Pulmonary artery endothelial cell (primary cell): Measurements from ENCODE around the gene HOXA10. TPM values are rescaled to one million over a fixed set of nuclear protein-coding genes. Genes with fewer than 3 reads are reported as not detected.

ENCODE experiments used
- DNase-seq: peaks from one replicate; pipeline ENCODE4 v3.0.0-alpha.2; 2011; ENCODE audit warnings: low read depth, low spot score
- total RNA-seq: library from RNA; depleted of rRNA; stranded (reverse); fragments of >200 nt; gene quantifications from 2 replicates; pipeline ENCODE4 v1.2.3, GENCODE V29; 2014

The HOXA10 gene
- 0.07 and 0.14 TPM in 2 replicates for total RNA-seq

DNA sequence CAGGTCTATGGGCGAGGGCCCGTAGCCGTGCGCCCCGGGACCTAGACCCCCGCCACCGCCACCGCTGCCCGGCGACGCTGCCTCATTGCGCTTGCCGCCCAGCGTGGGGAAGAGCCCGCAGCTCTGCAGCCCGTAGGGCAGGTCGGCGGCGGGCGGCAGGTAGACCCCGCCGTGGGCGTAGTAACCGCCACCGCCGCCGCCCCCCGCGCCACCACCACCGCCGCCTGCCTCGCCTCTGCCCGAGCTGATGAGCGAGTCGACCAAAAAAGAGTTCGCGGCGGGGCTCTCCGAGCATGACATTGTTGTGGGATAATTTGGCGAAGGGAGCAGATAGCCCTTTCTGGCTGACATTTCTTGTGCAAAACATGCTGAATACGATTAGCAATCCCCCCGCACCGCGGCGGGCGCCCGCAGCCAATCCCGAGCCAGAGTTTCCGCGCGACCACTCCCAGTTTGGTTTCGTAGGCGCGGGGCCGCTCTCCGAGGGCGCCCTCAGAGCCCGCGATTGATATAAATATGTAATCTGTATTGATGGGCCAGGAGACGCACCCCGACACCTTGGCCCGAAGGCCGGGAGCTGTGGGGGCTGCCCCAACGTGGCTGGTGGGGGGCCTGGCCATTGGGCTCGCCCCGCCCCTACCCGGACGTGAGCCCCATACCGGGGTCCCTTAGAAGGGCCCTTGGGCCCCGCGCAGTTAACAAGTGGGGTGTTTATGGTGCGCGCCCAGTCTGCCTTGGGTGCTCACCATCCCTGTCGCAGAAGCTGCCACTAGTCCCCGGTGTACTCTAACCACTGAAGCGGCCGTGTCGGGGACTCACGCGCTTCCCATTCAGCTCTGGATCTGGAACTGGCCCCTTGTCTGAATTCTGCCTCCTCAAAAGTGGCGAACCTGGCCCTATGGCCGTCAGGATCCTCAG, at the start of gene HOXA10:
HOXA10 (minus strand) TSS at position 365 of the 918 bp plus-strand sequence; CDS start at position 351, 14 bp downstream.
- no peak for DNase-seq

GRCh38 chr7:27221201-27221797, 47.2 kb upstream of the HOXA10 start:
- no peak for DNase-seq

DNA sequence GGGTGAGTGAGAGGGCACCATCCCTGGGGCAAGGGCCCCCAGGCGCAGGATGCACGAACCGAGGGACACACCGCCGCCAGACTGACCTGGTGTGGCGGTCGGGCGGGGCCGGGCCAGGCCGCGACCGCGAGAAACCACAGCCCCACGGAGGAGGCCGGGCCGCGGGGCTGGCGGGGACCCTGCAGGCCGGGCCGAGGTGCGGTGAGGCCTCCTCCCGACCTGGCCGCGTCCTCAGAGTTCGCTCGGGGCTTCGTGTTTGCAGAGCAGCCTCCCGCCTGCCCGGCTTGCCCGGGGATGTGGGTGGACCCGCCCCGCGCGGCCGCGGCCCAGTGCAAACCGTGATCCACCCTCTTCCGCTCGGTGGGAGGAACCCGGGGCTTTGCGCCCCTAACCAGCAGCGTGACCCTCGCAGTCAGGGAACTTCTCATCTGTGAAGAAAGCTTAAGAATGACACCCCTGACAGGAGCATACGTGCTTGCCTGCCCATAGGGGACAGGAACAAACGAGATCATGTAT, 46.4 kb upstream of the HOXA10 start:
- DNase-seq: no peak

DNA sequence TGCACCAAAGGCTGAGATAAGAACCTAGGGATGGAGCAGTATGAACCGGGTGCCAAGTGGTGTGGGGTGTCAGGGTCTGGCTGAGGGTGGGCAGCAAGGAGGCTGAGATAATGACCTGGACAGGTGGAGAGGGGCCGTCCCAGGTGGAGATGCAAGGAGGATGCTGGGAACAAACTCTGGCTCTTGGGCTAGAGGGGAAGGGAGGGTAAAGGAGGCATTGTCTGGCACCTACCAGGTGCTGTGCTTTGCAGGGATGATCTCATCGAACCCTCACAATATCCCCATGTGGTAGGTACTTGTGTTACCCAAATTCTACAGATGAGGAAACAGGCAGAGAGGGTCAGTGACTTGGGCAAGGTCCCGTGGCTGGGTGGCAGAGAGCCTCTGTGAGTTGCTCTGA, 45.7 kb upstream of the HOXA10 start:
- DNase-seq: no peak

- no peak for DNase-seq
Measured at GRCh38 chr7:27217951-27218350, 43.8 kb upstream of the HOXA10 start.

GRCh38 chr7:27215356-27215755, 41.2 kb upstream of the HOXA10 start:
- no peak for DNase-seq

GRCh38 chr7:27214239-27214950, 40.3 kb upstream of the HOXA10 start:
- no peak for DNase-seq

GRCh38 chr7:27213433-27214238, 39.5 kb upstream of the HOXA10 start:
- no peak for DNase-seq

- DNase-seq: no peak
Measured at GRCh38 chr7:27212497-27213432, 38.6 kb upstream of the HOXA10 start.

DNA sequence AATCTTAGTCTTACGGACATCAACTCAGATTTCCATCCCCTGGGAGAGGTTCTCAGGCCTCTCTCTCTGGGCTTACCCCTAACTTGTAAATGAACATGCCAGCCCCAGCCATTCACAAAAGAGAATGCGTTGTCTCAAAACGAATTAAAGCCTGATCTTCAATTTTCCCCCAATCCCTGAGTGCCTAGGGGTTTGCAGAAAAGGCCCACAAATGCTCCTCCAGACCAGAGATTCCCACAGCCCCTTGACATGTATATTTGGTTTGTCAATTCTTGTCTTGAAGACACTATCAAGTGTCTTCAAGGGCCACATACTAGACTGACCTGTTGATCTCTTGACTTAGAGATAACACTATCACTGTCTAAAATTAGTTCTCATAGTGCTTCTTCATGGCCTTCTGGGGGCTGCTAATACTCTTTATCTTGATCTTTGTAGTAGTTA, 37.7 kb upstream of the HOXA10 start:
- no peak for DNase-seq

DNA sequence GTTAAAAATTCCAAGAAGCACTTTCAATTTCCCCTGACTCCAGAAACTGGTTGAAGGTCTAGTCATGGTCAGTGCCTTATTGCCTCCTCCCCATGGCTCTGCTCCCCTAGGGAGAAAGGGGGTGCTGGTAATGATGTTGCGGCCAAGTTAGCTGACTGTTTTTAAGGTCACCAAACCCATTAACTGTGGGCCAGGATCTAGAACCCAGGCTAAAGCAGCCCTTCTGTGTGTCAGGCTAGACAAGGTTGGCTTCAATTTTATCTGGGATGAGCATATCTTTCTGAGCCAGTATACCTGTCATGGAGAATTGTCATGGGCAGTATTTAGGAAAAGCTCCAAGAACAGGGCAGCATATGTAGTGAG, 36.9 kb upstream of the HOXA10 start:
- DNase-seq: no peak

DNA sequence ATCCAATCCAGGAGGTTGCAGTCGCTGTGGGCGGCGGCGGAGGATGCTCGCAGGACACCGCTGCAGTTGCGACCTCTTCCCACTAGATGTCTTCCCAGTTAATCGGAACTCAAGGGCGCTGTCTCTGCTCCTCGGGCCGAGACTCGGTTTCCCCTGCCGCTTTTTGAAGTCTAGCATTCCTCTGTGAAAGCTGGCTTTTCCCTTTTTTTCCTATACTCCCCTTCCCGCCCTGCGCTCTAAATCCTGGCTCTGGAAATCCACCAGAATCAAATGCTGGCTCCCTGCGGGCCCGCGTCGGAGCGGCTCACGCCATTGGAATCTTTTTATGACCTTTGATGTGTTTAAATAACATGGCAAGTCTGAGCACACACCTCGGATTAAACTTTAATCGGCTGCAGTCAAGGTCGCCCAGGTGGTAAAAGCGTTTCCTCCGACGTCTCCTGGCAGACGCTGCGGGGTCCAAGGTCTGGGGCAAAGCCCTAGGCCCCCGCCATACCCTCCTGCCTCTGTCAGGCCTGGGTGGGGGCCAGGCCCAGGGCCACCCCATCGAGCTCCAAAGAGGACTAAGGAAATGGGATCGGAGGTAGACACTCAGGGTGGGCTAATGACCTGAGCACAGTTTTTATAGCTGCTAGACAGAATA, 36.4 kb upstream of the HOXA10 start:
- no peak for DNase-seq

DNA sequence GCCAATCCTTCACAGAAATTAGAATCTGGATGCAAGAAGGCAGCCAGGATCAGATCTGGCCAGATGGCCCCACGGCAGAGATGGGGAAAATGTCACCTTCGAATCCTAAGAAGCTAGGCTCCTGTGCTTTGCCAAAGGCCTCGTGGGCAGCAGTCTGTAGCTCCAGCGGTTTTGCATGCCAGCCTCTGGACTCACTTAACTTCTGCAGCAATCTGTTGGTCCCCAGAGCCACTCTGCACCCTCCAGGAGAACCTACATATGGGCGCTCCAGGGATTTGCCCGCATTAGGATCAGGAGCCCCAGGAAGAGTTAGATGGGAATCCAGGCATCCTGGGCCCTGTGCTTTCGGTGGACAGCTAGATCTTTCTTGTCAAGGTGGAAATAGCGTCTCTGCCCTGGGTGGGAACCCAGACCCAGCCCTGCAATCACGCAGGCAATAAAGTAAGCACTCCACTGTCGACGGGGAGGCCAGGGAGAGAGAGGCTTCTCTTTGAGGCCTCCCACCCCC, 35.9 kb upstream of the HOXA10 start:
- DNase-seq: no peak

DNA sequence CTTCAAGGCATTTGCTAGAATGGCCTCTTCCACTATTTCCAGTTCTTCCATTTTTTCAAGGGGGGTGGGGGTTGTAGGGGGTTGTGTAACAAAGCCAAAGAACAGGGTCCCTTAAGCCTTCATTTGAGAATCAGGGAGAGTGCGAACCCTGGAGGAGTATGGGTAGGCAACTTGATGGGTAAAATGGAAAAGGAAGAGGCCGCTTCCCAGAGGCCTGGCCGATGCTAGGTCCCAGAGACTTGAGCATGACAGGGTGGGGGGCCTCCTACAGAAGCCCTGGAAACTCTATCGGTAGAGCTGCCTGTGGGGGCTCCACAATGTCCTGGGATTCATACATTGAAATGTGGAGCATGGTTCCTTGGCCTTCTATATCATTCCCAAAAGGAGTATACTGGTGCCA, 34.9 kb upstream of the HOXA10 start:
- DNase-seq: no peak

- no peak for DNase-seq
Measured at GRCh38 chr7:27207348-27207985, 33.3 kb upstream of the HOXA10 start.

DNA sequence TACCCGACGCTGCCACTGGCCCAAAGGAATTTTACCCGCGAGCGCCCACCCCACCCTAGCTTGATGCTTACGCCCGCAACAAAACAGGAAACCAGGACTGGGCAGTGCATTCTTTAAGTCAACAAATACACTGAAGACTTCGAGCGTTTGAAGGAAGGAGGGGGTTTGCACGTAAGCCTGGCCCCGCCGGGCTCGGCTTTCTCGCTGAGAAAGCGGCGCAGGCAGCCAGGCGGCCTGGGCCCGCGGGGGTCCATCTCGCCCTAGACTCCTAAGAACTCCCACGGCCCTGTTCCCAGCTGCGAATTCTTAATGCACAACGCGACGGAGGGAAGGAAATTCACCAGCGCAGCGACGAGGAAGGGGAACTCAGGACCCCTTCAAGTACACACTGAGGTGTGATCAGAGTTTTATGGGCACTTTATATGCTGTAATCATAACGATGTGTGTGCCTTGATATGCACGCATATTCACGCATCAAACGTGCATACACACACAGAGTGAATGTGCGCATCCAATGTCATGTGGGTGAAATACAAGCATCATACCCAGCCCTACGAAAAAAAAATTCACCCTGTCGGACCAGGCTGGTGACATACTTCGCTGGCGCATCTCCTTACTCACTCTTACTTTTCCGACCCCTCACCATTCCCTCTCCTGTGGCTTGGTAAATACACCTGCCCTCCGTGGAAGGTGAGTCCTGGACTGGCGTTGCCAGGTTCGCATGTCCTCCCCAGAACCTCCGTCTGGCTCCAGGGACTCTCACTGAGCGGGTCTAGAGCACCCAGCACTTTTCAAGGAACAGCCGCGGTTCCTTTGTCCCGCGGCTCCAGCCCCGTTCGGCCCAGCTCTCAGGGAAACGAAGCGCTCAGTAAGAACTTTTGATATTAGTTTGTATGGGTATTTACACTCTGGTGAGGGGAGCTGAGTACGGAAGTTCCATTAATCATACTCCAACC, 31.5 kb upstream of the HOXA10 start:
- no peak for DNase-seq

GRCh38 chr7:27204851-27205322, 30.8 kb upstream of the HOXA10 start:
- no peak for DNase-seq
